HG03064 (cell line): Measurements from ENCODE around the gene ERP27.
A peak's percentile ranks its signal among the peaks of the same experiment; 100 is the strongest.

Experiments used
- ATAC-seq: cut with Tn5 transposase; IDR thresholded peaks from one replicate; pipeline ENCODE4 v1.9.1; 2021; ENCODE audit warnings: low read depth; ENCODE audit not compliant: unreplicated experiment

The ERP27 gene

GRCh38 chr12:14960548-14961465 is 22.5 kb upstream of the ERP27 start:
- peak; percentile 34 for ATAC-seq

- no peak for ATAC-seq
Observed at GRCh38 chr12:14959916-14960496, 21.7 kb upstream of the ERP27 start.

DNA sequence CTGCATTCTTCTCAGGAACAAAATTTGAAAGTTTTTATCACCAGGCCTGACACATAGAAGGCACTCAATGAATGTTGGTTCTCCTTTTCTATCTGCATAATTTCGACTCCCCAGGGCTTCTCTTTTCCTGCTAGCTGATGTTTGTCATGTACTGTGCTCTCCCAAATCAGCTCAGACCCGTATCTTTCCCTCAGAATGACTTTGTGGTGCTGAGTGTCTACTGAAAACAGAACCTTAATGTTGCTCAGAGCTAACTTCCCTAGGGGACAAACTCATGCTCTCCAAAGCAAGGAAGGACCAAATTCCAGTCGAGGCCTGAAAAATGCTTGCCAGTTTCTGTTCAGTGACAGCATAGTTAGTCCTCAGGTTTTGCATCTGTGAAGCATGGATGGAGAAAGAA is 21.1 kb upstream of the ERP27 start:
- ATAC-seq = no peak

GRCh38 chr12:14959126-14959440 is 20.7 kb upstream of the ERP27 start:
- ATAC-seq = no peak

DNA sequence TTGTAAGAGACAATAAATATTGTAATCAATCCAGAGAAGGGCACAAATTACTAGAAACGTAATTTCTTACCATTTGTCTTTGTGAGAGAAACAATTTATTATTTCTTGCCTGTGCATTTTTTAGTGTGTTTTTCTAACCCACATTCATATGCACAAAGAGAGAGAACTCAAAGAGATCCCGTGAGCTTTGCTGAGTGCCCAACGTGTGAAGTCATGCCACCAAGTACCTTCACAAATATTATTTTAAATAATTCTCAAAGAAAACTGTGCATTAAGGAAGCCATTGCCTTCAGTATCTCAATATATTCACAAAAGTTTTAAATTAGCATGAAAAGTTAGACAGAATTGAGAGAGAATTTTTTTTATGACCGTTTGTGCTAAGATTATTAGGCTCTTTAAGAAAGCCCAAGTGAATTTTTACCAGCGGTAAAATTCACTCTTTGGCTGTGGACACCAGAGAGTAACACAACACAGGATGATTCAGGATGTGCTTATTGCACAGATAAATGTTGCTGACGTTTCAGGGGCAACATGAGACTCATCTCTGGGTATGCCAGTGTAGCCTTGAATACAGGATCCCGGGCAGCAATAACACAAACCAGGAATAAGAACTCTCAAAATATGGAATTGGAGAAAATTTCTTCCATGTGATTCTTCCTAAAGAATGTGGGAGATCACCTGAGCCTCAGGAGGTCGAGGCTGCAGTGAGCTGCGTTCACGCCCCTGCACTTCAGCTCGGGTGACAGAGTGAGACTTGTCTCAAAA is 20.2 kb upstream of the ERP27 start:
- ATAC-seq = no peak

DNA sequence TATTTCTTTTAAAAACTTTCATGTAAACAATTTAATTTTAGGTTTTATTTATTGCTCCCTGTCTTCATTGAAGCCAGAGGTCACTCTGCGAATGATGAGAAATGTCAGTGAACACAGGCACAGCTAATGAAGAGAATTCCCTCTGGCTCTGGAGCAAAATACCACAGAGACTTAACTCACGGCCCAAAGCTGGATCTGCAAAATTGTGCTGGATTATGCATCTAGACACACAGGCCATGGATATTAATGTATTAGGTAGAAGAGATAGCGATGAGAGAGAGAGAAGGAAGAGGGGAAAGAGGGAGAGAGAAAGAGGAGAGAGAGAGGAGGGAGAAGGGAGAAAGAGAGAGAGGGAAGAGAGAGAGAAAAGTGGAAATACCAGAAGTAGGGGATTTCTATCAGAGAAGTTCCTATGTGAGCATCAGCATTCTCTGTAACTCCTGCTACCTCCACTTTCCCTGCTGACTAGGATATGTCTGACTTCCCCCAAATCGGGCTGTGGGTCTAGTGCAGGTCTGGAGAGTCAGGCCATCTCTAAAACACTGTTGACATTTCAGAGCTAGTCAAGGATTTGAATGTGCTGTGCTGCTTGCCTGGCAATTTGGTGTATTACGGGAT is 19.3 kb upstream of the ERP27 start:
- no peak for ATAC-seq

- ATAC-seq = no peak
Observed at GRCh38 chr12:14956905-14957304, 18.6 kb upstream of the ERP27 start.

- ATAC-seq = peak; percentile 36
Observed at GRCh38 chr12:14956024-14956891, 17.9 kb upstream of the ERP27 start.

DNA sequence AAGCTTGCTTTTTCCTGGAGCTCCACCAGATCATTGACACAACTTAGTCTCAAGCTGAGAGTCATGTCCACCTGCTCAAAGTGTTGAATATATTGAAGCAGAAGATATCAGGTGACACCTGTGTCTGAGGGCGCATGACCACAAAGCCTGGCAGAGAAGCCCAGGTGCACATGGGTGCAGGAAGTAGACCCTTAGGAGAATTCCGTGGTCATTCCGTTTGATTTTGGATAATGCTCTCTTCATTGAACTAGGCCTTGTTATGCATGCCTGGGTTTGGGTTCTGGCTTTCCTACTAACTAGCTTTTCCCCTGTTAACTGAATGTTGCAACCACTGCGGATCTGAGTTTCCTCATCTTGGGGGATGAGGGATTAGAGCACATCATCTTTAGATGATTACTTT is 15.9 kb upstream of the ERP27 start:
- ATAC-seq = no peak

- no peak for ATAC-seq
Observed at GRCh38 chr12:14953752-14954151, 15.4 kb upstream of the ERP27 start.

DNA sequence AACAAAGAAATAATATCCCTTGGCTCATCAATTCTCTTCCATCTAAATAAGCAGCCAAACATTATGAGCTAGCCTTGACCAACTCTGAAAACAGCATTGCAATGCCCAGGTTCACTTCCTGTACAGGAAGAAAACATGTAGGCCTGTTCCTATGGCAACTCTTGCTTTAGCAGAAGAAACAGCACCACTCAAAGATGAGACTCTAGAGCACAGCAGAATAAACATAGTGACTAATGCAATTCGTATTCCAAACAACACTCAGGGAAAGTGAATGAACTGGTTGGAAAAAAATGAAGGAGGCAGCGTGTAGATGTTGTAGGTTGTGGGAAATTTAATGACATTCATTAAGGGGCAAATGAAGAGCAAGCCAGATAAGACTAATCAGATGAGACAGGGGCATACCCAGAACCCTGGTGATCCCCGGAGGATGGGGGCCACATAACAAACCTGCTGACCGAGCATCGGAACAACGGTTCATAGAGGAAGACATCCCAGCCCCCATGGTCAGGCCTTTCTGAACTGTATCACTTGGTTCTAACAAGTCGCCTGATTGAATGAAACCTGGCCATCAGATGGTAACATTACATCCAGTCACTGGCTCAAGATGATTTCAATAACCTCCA is 14.1 kb upstream of the ERP27 start:
- ATAC-seq = peak; percentile 46

- ATAC-seq = no peak
Observed at GRCh38 chr12:14951851-14952250, 13.5 kb upstream of the ERP27 start.

GRCh38 chr12:14950982-14951746 is 12.8 kb upstream of the ERP27 start:
- ATAC-seq = no peak

DNA sequence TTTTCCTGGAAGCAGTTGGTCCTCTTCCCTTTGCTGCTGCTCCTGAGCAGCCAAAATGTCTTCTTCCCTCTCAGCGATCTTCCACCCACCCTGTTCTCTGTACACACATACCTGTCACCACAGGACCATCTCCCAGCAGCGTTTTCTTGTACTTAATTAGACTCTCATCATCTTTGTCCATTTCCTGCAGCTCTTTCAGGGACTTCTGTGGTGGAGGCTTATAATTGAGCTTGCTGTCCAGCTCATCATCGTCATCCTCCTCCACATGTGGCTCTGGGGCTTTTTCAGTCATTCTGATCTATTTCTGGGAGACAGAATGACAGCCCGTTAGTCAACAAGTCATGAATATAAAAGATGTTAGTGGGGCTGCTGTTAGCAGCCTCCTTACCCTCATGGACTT is 12.1 kb upstream of the ERP27 start:
- no peak for ATAC-seq

- no peak for ATAC-seq
Observed at GRCh38 chr12:14949631-14950030, 11.3 kb upstream of the ERP27 start.

- peak; percentile 94 for ATAC-seq
Observed at GRCh38 chr12:14948672-14949071, 10.3 kb upstream of the ERP27 start.

DNA sequence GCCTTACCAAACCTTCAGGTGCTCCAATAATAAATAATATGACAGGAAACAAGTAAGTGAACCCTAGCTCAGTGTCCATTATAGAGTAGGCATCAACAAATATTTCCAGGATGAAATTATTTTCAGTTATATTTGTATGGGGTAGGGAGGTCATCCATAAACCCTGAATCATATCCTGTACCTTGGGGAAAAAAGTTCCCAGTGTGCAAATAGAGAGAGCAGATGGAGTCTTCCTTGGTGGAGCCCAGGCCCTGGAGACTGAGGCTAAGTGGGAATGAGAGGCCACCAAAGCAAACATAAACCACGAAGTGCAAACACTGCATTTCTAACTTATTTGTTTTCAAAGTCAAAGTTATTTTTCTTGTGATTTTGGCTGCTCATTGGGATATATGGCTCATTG is 8.5 kb upstream of the ERP27 start:
- ATAC-seq = no peak

DNA sequence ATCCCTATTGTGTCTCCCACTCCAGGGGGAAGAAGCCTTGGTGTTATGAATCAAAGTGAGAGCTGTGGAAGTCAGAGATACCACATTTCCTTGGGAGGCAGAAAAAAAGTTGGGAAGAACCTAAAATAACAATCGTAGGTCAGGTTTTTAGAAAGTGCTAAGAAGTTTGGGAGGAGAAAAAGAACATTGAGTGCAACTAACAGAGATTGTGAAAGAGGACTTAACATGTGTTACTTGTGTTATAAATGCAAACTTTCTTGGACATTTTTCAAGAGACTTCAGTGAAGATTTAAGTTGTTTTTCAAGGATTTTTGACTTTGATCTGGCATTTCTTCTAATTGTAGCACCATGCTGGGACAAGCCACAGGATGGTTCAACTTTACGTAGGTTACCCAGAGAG is 7.8 kb upstream of the ERP27 start:
- ATAC-seq = no peak
